K562 (cell line): ENCODE results near the gene EEF1B2. TPM values are rescaled to one million over a fixed set of nuclear protein-coding genes. Genes with fewer than 3 reads are reported as not detected.

Source experiments
- ATAC-seq: fragments of 200-7000 bp; cut with Tn5 transposase; 3 replicates; pipeline ENCODE4 v1.9.1; 2020; ENCODE audit warnings: moderate library complexity
- BruUV-seq: library from RNA; stranded (reverse); fragments of 400-500 nt; replicated peaks from 2 replicates; lab custom pipeline; 2021; lab: Mats Ljungman, UMichigan
- CTCF ChIA-PET: fragments of 300-600 bp; formaldehyde crosslinking; extraction: SDS; loops from one replicate; lab custom pipeline; 2021; ENCODE audit warnings: low intra/inter-chr PET ratio; lab: Yijun Ruan, JAX
- POLR2A ChIA-PET: fragments of 300-600, 350-650 bp; sonication (Branson Sonifier 250); formaldehyde crosslinking; extraction: SDS; loops from one replicate; lab custom pipeline; 2021; ENCODE audit warnings: antibody characterized with exemption, inconsistent platforms; lab: Yijun Ruan, JAX
- DNase-seq, 4 experiments: peaks; one replicate each; pipeline versions ENCODE4 v3.0.0 to v3.0.0-alpha.2; 2011 to 2018; ENCODE audit warnings: low spot score in 3 of 4, mixed read lengths in 3 of 4; ENCODE audit errors: extremely low read depth in 1 of 4
- FAIRE-seq: peaks from 2 replicates; lab custom pipeline; 2011; peaks lifted over from hg19 to GRCh38; lab: Jason Lieb, UNC
- H2AFZ ChIP-seq: 2 replicates; pipeline ENCODE4 v1.6.0; 2011; ENCODE audit warnings: low read depth, low read length, control low read depth, inconsistent platforms
- H3K27ac ChIP-seq: fragments of 200-600 bp; 3 replicates; pipeline ENCODE4 v1.8.0; 2011; ENCODE audit warnings: low read depth, mild to moderate bottlenecking, control low read depth, inconsistent platforms, low read length, moderate library complexity, mixed read lengths; ENCODE audit errors: extremely low read depth
- H3K27me3 ChIP-seq, 2 experiments: fragments of 300-600 bp in 1 of 2; 2 replicates in 1 of 2; 3 replicates in 1 of 2; pipeline versions ENCODE4 v1.6.0 to v1.8.0; 2011; ENCODE audit warnings: inconsistent platforms in 2 of 2, low read length in 2 of 2, mild to moderate bottlenecking in 1 of 2, mixed read lengths in 1 of 2, moderate library complexity in 1 of 2; ENCODE audit not compliant: control insufficient read depth in 2 of 2, insufficient read depth in 2 of 2
- H3K36me3 ChIP-seq: fragments of 300-600 bp; 3 replicates; pipeline ENCODE4 v1.8.0; 2011; ENCODE audit warnings: mild to moderate bottlenecking, low read length, inconsistent platforms; ENCODE audit not compliant: control insufficient read depth, insufficient read depth
- H3K4me1 ChIP-seq, 2 experiments: fragments of 200-600 bp in 1 of 2; replicated peaks in 1 of 2; 2 replicates in 1 of 2; 3 replicates in 1 of 2; pipeline versions ENCODE4 v1.5.1 to v1.8.0; 2011; ENCODE audit warnings: inconsistent platforms in 2 of 2, low read length in 2 of 2, mild to moderate bottlenecking in 1 of 2, mixed read lengths in 1 of 2, moderate library complexity in 1 of 2; ENCODE audit not compliant: control insufficient read depth in 2 of 2, insufficient read depth in 2 of 2
- H3K4me2 ChIP-seq: 2 replicates; pipeline ENCODE4 v1.6.1; 2011; ENCODE audit warnings: low read length, control low read depth, inconsistent platforms, mixed read lengths; ENCODE audit not compliant: insufficient read depth
- H3K4me3 ChIP-seq: fragments of 200-600 bp; sonication (generic), shearing (Covaris generic); 2 replicates; pipeline ENCODE4 v1.5.1; 2016; ENCODE audit warnings: control low read depth, inconsistent platforms
- H3K79me2 ChIP-seq: fragments of 200-600 bp; 3 replicates; pipeline ENCODE4 v1.8.0; 2011; ENCODE audit warnings: low read length, inconsistent platforms; ENCODE audit not compliant: control insufficient read depth, insufficient read depth
- H3K9ac ChIP-seq, 2 experiments: 2 replicates each; pipeline versions ENCODE4 v1.6.0 to v1.6.1; 2011; ENCODE audit warnings: low read depth in 2 of 2, low read length in 2 of 2, control low read depth in 1 of 2, inconsistent platforms in 1 of 2, mild to moderate bottlenecking in 1 of 2, mixed read lengths in 1 of 2; ENCODE audit not compliant: insufficient read depth in 1 of 2
- H3K9me1 ChIP-seq: one replicate; pipeline ENCODE4 v1.6.0; 2011; ENCODE audit warnings: inconsistent platforms, mild to moderate bottlenecking, low read length, moderate library complexity; ENCODE audit not compliant: control insufficient read depth, insufficient read depth
- H3K9me3 ChIP-seq: replicated peaks from 2 replicates; pipeline ENCODE4 v1.5.1; 2011; ENCODE audit warnings: low read depth, low read length, inconsistent platforms; ENCODE audit not compliant: control insufficient read depth, insufficient read depth
- H4K20me1 ChIP-seq: replicated peaks from 2 replicates; pipeline ENCODE4 v1.6.1; 2011; ENCODE audit warnings: low read length, inconsistent platforms, mixed read lengths; ENCODE audit not compliant: control insufficient read depth, insufficient read depth
- CREM ChIP-seq: IDR thresholded peaks from 2 replicates; pipeline ENCODE4 v1.6.1; 2014; ENCODE audit warnings: antibody characterized with exemption, low read depth
- JUN ChIP-seq, 2 experiments: sonication (generic) in 1 of 2; formaldehyde crosslinking in 1 of 2; IDR thresholded peaks; 2 replicates each; pipeline versions ENCODE4 v1.6.1 to v1.8.0; 2012 to 2022; ENCODE audit warnings: borderline replicate concordance in 2 of 2, mild to moderate bottlenecking in 2 of 2, improper control_type of control experiment in 1 of 2, low read depth in 1 of 2, low read length in 1 of 2, missing genetic modification reagents in 1 of 2
- KDM5B ChIP-seq: fragments of 200-600 bp; sonication (generic); IDR thresholded peaks from 2 replicates; pipeline ENCODE4 v1.6.1; 2012; ENCODE audit warnings: low read depth, mild to moderate bottlenecking, moderate library complexity, low read length, control low read depth, inconsistent platforms; ENCODE audit not compliant: insufficient replicate concordance
- MIER1 ChIP-seq: fragments of 450-650 bp; IDR thresholded peaks from 2 replicates; pipeline ENCODE4 v1.6.1; 2016; ENCODE audit warnings: antibody characterized with exemption, mild to moderate bottlenecking, low read depth
- MYC ChIP-seq, 2 experiments: fragments of 250-450 bp in 1 of 2; sonication (Bioruptor Pico) in 1 of 2; IDR thresholded peaks; 2 replicates each; pipeline versions ENCODE4 v1.5.1 to v1.6.1; 2012 to 2021; ENCODE audit warnings: low read depth in 2 of 2, borderline replicate concordance in 1 of 2, improper control_type of control experiment in 1 of 2, low read length in 1 of 2, mild to moderate bottlenecking in 1 of 2, moderate library complexity in 1 of 2
- NFE2L1 ChIP-seq: fragments of 450-650 bp; IDR thresholded peaks from 2 replicates; pipeline ENCODE4 v1.6.1; 2016; ENCODE audit warnings: missing genetic modification characterization, low read depth, mild to moderate bottlenecking, missing compliant biosample characterization, moderate library complexity, borderline replicate concordance
- NR1H2 ChIP-seq: sonication (generic); formaldehyde crosslinking; IDR thresholded peaks from 2 replicates; pipeline ENCODE4 v1.4.0; 2020; ENCODE audit warnings: mild to moderate bottlenecking, missing genetic modification reagents
- PHTF2 ChIP-seq: fragments of 250-450 bp; sonication (Bioruptor Pico); IDR thresholded peaks from 2 replicates; pipeline ENCODE4 v1.5.0; 2021; ENCODE audit warnings: mild to moderate bottlenecking
- SRSF9 ChIP-seq: fragments of 200-400 bp; formaldehyde crosslinking; IDR thresholded peaks from 2 replicates; pipeline ENCODE4 v1.6.1; 2017; ENCODE audit warnings: low read depth, low read length, borderline replicate concordance
- ZC3H8 ChIP-seq: fragments of 450-650 bp; IDR thresholded peaks from 2 replicates; pipeline ENCODE4 v1.6.1; 2017
- ZFP30 ChIP-seq: fragments of 250-450 bp; sonication (Bioruptor Pico); IDR thresholded peaks from 2 replicates; pipeline ENCODE4 v1.8.0; 2022; ENCODE audit warnings: moderate library complexity, mild to moderate bottlenecking, inconsistent platforms, borderline replicate concordance
- ZNF124 ChIP-seq: sonication (generic); formaldehyde crosslinking; IDR thresholded peaks from 2 replicates; pipeline ENCODE4 v1.8.1; 2022; ENCODE audit warnings: missing genetic modification reagents
- ZNF354B ChIP-seq: fragments of 250-450 bp; sonication (Bioruptor Pico); IDR thresholded peaks from 2 replicates; pipeline ENCODE4 v1.4.0; 2020
- ZNF444 ChIP-seq: fragments of 250-450 bp; sonication (Bioruptor Pico); IDR thresholded peaks from 2 replicates; pipeline ENCODE4 v1.4.0; 2020; ENCODE audit warnings: mild to moderate bottlenecking, moderate library complexity
- in situ Hi-C: fragments of 300-500 bp; cut with MboI; formaldehyde crosslinking; loops from 4 replicates; pipeline ENCODE4 v1.15.0; 2018; ENCODE audit warnings: inconsistent platforms, mixed read lengths
- intact Hi-C: fragments of 100-400 bp; cut with micrococcal nuclease; formaldehyde crosslinking; loops from 2 replicates; pipeline ENCODE4 v1.14.2; 2022
- polyA plus RNA-seq, 8 experiments: library from polyadenylated mRNA; depleted of rRNA in 4 of 8; stranded (reverse) in 5 of 8; unstranded in 3 of 8; fragments of >200 nt; fragmentation: Nextera tagmentation in 2 of 8; fragmentation: Illumina TruSeq in 1 of 8; extraction: Ambion mirVana in 2 of 8; extraction: Trizol in 1 of 8; gene quantifications; 2 replicates each; pipeline versions ENCODE4 v1.2.1 to v1.2.3, GENCODE V29; 2011 to 2014; ENCODE audit warnings: inconsistent platforms in 1 of 8, missing spikeins in 1 of 8
- total RNA-seq, 7 experiments: library from RNA; depleted of rRNA in 6 of 7; stranded (reverse); fragments of >200 nt in 6 of 7; fragmentation: Illumina TruSeq in 2 of 7; extraction: Trizol in 2 of 7; gene quantifications; 2 replicates each; pipeline versions ENCODE4 v1.2.1 to v1.2.3, GENCODE V29; 2011 to 2021; ENCODE audit warnings: low replicate concordance in 1 of 7
- TF ChIP-seq, protein P1 (sequence below): fragments of 450-650 bp; IDR thresholded peaks from 2 replicates; pipeline ENCODE4 v1.6.1; 2014; ENCODE audit warnings: low read depth, mild to moderate bottlenecking, moderate library complexity, borderline replicate concordance
- TF ChIP-seq, protein P2 (sequence below): fragments of 250-450 bp; sonication (Bioruptor Pico); IDR thresholded peaks from 2 replicates; pipeline ENCODE4 v1.8.0; 2022; ENCODE audit warnings: inconsistent platforms, mild to moderate bottlenecking, moderate library complexity, borderline replicate concordance
- TF ChIP-seq, protein P3 (sequence below): fragments of 250-450 bp; sonication (Bioruptor Pico); IDR thresholded peaks from 2 replicates; pipeline ENCODE4 v1.5.1; 2021; ENCODE audit warnings: mild to moderate bottlenecking
- TF ChIP-seq, protein P4 (sequence below): fragments of 450-650 bp; IDR thresholded peaks from 2 replicates; pipeline ENCODE4 v1.6.1; 2016

Gene EEF1B2
- total and polyA plus RNA-seq, 9 of the 15 experiments (the other 6 are each of a cell fraction or from before 2014, with no cell fraction given) = 522 to 1,148 (median 893) TPM

DNA sequence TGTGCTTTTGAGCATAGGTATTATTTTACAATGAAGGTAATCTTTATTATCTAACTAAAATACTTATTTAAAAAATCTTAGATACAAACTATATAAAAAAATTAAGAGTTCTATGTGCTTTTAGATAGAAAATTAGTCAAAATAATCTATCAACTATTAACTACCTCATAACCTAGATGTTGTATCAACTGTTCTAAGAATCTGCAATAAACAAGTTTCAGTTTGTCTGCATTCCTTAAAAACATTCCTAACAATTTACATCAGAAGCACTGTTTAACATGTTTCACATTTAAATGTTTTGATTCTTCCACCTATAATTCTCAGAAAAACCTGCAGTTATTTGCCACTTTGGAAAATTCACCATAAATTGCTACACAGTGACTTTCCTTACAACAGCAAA, 33.8 kb upstream of the EEF1B2 start:
- Histone ChIP-seq H3K27me3 (no peaks in the 10 kb centered on the region), H3K79me2 (no peaks in the 10 kb centered on the region), H3K27ac (no peak overlapping the region), H3K4me3 (no peak overlapping the region), H3K9me3 (no peaks in the 10 kb centered on the region), H4K20me1 (no peaks in the 10 kb centered on the region), H2AFZ (no peak overlapping the region), H3K36me3 (peaks cover 72% of the 10 kb centered on the region), H3K9ac (no peak overlapping the region), H3K4me1 (no peaks in the 10 kb centered on the region), H3K9me1 (no peaks in the 10 kb centered on the region), H3K4me2 (no peak overlapping the region)
- DNase-seq = no peak
- intact Hi-C loops (no loop called here), in situ Hi-C loops (no loop called here)
- BruUV-seq = no TSS peak
- CTCF ChIA-PET = no interaction called here
- no peak for ATAC-seq
- TF ChIP-seq, protein P1, sequence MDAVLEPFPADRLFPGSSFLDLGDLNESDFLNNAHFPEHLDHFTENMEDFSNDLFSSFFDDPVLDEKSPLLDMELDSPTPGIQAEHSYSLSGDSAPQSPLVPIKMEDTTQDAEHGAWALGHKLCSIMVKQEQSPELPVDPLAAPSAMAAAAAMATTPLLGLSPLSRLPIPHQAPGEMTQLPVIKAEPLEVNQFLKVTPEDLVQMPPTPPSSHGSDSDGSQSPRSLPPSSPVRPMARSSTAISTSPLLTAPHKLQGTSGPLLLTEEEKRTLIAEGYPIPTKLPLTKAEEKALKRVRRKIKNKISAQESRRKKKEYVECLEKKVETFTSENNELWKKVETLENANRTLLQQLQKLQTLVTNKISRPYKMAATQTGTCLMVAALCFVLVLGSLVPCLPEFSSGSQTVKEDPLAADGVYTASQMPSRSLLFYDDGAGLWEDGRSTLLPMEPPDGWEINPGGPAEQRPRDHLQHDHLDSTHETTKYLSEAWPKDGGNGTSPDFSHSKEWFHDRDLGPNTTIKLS = no peak
- TF ChIP-seq KDM5B = no peak
- no peak for TF ChIP-seq NR1H2
- no peak for TF ChIP-seq ZNF354B (CRISPR knock-in tag)
- TF ChIP-seq NFE2L1 (tag) = no peak
- TF ChIP-seq ZNF124 (CRISPR knock-in tag) = no peak
- TF ChIP-seq PHTF2 (CRISPR knock-in tag) = no peak
- TF ChIP-seq MIER1 = no peak
- no peak for TF ChIP-seq JUN (IDR thresholded peaks at IDR 0.05; ENCODE audit: borderline replicate concordance, low read depth, low read length)
- TF ChIP-seq JUN (CRISPR knock-in tag; IDR thresholded peaks at IDR 0.05; ENCODE audit: borderline replicate concordance) = no peak
- TF ChIP-seq ZNF444 = no peak
- TF ChIP-seq, protein P2, sequence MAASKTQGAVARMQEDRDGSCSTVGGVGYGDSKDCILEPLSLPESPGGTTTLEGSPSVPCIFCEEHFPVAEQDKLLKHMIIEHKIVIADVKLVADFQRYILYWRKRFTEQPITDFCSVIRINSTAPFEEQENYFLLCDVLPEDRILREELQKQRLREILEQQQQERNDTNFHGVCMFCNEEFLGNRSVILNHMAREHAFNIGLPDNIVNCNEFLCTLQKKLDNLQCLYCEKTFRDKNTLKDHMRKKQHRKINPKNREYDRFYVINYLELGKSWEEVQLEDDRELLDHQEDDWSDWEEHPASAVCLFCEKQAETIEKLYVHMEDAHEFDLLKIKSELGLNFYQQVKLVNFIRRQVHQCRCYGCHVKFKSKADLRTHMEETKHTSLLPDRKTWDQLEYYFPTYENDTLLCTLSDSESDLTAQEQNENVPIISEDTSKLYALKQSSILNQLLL (CRISPR knock-in tag) = no peak
- TF ChIP-seq SRSF9 = no peak
- TF ChIP-seq CREM = no peak
- TF ChIP-seq, protein P3, sequence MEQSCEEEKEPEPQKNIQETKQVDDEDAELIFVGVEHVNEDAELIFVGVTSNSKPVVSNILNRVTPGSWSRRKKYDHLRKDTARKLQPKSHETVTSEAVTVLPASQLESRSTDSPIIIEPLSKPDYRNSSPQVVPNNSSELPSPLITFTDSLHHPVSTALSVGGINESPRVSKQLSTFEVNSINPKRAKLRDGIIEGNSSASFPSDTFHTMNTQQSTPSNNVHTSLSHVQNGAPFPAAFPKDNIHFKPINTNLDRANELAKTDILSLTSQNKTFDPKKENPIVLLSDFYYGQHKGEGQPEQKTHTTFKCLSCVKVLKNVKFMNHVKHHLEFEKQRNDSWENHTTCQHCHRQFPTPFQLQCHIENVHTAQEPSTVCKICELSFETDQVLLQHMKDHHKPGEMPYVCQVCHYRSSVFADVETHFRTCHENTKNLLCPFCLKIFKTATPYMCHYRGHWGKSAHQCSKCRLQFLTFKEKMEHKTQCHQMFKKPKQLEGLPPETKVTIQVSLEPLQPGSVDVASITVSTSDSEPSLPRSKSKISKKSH = no peak
- no peak for TF ChIP-seq ZC3H8
- TF ChIP-seq, protein P4, sequence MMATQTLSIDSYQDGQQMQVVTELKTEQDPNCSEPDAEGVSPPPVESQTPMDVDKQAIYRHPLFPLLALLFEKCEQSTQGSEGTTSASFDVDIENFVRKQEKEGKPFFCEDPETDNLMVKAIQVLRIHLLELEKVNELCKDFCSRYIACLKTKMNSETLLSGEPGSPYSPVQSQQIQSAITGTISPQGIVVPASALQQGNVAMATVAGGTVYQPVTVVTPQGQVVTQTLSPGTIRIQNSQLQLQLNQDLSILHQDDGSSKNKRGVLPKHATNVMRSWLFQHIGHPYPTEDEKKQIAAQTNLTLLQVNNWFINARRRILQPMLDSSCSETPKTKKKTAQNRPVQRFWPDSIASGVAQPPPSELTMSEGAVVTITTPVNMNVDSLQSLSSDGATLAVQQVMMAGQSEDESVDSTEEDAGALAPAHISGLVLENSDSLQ = no peak
- TF ChIP-seq MYC (IDR thresholded peaks at IDR 0.05; ENCODE audit: low read depth, low read length) = no peak
- no peak for TF ChIP-seq MYC (CRISPR knock-in tag; IDR thresholded peaks at IDR 0.05; ENCODE audit: borderline replicate concordance, low read depth)
- TF ChIP-seq ZFP30 (CRISPR knock-in tag) = no peak
- POLR2A ChIA-PET = no interaction called here
- no peak for FAIRE-seq
